ENCODE measurements around the gene SPOCK1.

The SPOCK1 gene

GRCh38 chr5:137091472-137091871, 407.7 kb downstream of the SPOCK1 start:
- no peak for DNase-seq

GRCh38 chr5:137090721-137091120, 408.4 kb downstream of the SPOCK1 start:
- DNase-seq: no peak

GRCh38 chr5:137090151-137090550, 409.0 kb downstream of the SPOCK1 start:
- no peak for DNase-seq

GRCh38 chr5:137088175-137088574, 411.0 kb downstream of the SPOCK1 start:
- no peak for DNase-seq

GRCh38 chr5:137086342-137086741, 412.8 kb downstream of the SPOCK1 start:
- no peak for DNase-seq

- no peak for DNase-seq
Measured at GRCh38 chr5:137085206-137085605, 413.9 kb downstream of the SPOCK1 start.

- no peak for DNase-seq
Measured at GRCh38 chr5:137084016-137084415, 415.1 kb downstream of the SPOCK1 start.

GRCh38 chr5:137082951-137083350, 416.2 kb downstream of the SPOCK1 start:
- no peak for DNase-seq

GRCh38 chr5:137078171-137078665, 420.9 kb downstream of the SPOCK1 start:
- DNase-seq: no peak

- no peak for DNase-seq
Measured at GRCh38 chr5:137075163-137075970, 423.8 kb downstream of the SPOCK1 start.

GRCh38 chr5:137073189-137073588, 425.9 kb downstream of the SPOCK1 start:
- no peak for DNase-seq

- no peak for DNase-seq
Measured at GRCh38 chr5:137072361-137073115, 426.6 kb downstream of the SPOCK1 start.

- DNase-seq: no peak
Measured at GRCh38 chr5:137071931-137072330, 427.2 kb downstream of the SPOCK1 start.

- no peak for DNase-seq
Measured at GRCh38 chr5:137071526-137071925, 427.6 kb downstream of the SPOCK1 start.

- no peak for DNase-seq
Measured at GRCh38 chr5:137070521-137070920, 428.6 kb downstream of the SPOCK1 start.

GRCh38 chr5:137069358-137069757, 429.8 kb downstream of the SPOCK1 start:
- no peak for DNase-seq

GRCh38 chr5:137061382-137061781, 437.7 kb downstream of the SPOCK1 start:
- DNase-seq: no peak

- DNase-seq: no peak
Measured at GRCh38 chr5:137058089-137058488, 441.0 kb downstream of the SPOCK1 start.

GRCh38 chr5:137056676-137057075, 442.4 kb downstream of the SPOCK1 start:
- no peak for DNase-seq

GRCh38 chr5:137055271-137055872, 443.8 kb downstream of the SPOCK1 start:
- no peak for DNase-seq

- no peak for DNase-seq
Measured at GRCh38 chr5:137054792-137055191, 444.3 kb downstream of the SPOCK1 start.

GRCh38 chr5:137054335-137054734, 444.8 kb downstream of the SPOCK1 start:
- DNase-seq: no peak

GRCh38 chr5:137051161-137051560, 448.0 kb downstream of the SPOCK1 start:
- no peak for DNase-seq
